ENCODE results near the gene AZGP1. TPM values are rescaled to one million over a fixed set of nuclear protein-coding genes. Genes with fewer than 3 reads are reported as not detected.
A peak's percentile ranks its signal among the peaks of the same experiment; 100 is the strongest.

AZGP1 gene
- total RNA-seq, 1 experiment from 2014 or later, result 0.18 TPM

GRCh38 chr7:99997545-99998137 lies 21.8 kb upstream of the AZGP1 start:
- no peaks in the 10 kb centered on the region for H3K36me3 ChIP-seq (ENCODE audit: low read depth, low read length)
- H3K79me2 ChIP-seq (ENCODE audit: low read length), result no peaks in the 10 kb centered on the region
- no peak overlapping the region for H3K27ac ChIP-seq (ENCODE audit: low read length)
- 0 out of 2 replicates have a peak, but pooled peaks cover 5% of the 10 kb centered on the region for H3K4me1 ChIP-seq (ENCODE audit: insufficient read depth, low read length)
- H2AFZ ChIP-seq (ENCODE audit: low read length), result no peak overlapping the region
- no peak overlapping the region for H3K4me2 ChIP-seq (ENCODE audit: low read length)
- ATAC-seq (no peak), DNase-seq (no peak)
- no TSS peak for BruUV-seq (replicated peaks)
- no peaks in the 10 kb centered on the region for H3K9me2 ChIP-seq (replicated peaks; ENCODE audit: low read length)
- intact Hi-C loops (cut with micrococcal nuclease), result no loop called here
- no peaks in the 10 kb centered on the region for H3F3A ChIP-seq (ENCODE audit: low read length, unreplicated experiment)
- ChIA-PET POLR2A (ENCODE audit: unreplicated experiment) (no interaction called here), CTCF (no interaction called here)
- H3K9me3 ChIP-seq (ENCODE audit: low read length), result no peaks in the 10 kb centered on the region
- no peaks in the 10 kb centered on the region for H3K27me3 ChIP-seq (ENCODE audit: low read length)
- H3K4me3 ChIP-seq (ENCODE audit: low read length), result no peak overlapping the region
- no peaks in the 10 kb centered on the region for H4K20me1 ChIP-seq (ENCODE audit: low read length)
- TF ChIP-seq EZH2phosphoT487 (IDR thresholded peaks at IDR 0.05; ENCODE audit: borderline replicate concordance, low read length) (no peak), CTCF (conservative IDR thresholded peaks at IDR 0.05; ENCODE audit: low read depth, low read length) (no peak), EZH2 (IDR thresholded peaks at IDR 0.05; ENCODE audit: low read length, unreplicated experiment) (no peak)
- H3K9ac ChIP-seq (ENCODE audit: low read length), result no peak overlapping the region

- Histone ChIP-seq H3K79me2 (ENCODE audit: low read length) (no peaks in the 10 kb centered on the region), H3K9ac (ENCODE audit: low read length) (no peak overlapping the region), H3K9me3 (ENCODE audit: low read length) (no peaks in the 10 kb centered on the region), H3K4me2 (ENCODE audit: low read length) (no peak overlapping the region), H3K27ac (ENCODE audit: low read length) (no peak overlapping the region), H3K4me1 (ENCODE audit: insufficient read depth, low read length) (0 out of 2 replicates have a peak, but pooled peaks cover 5% of the 10 kb centered on the region), H3K27me3 (ENCODE audit: low read length) (no peaks in the 10 kb centered on the region), H3K9me2 (replicated peaks; ENCODE audit: low read length) (no peaks in the 10 kb centered on the region), H2AFZ (ENCODE audit: low read length) (no peak overlapping the region), H3F3A (ENCODE audit: low read length, unreplicated experiment) (no peaks in the 10 kb centered on the region), H3K4me3 (ENCODE audit: low read length) (no peak overlapping the region), H4K20me1 (ENCODE audit: low read length) (no peaks in the 10 kb centered on the region), H3K36me3 (ENCODE audit: low read depth, low read length) (no peaks in the 10 kb centered on the region)
- ATAC-seq (no peak), DNase-seq (no peak)
- ChIA-PET POLR2A (ENCODE audit: unreplicated experiment) (no interaction called here), CTCF (no interaction called here)
- no TSS peak for BruUV-seq (replicated peaks)
- TF ChIP-seq EZH2phosphoT487 (IDR thresholded peaks at IDR 0.05; ENCODE audit: borderline replicate concordance, low read length) (no peak), CTCF (conservative IDR thresholded peaks at IDR 0.05; ENCODE audit: low read depth, low read length) (no peak), EZH2 (IDR thresholded peaks at IDR 0.05; ENCODE audit: low read length, unreplicated experiment) (no peak)
- intact Hi-C loops (cut with micrococcal nuclease), result no loop called here
These were observed 21.1 kb upstream of the AZGP1 start for GRCh38 chr7:99996755-99997544.

- no peaks in the 10 kb centered on the region for H3K36me3 ChIP-seq (ENCODE audit: low read depth, low read length)
- no peak overlapping the region for H3K27ac ChIP-seq (ENCODE audit: low read length)
- no peaks in the 10 kb centered on the region for H3K27me3 ChIP-seq (ENCODE audit: low read length)
- H3K4me2 ChIP-seq (ENCODE audit: low read length), result peak overlapping the region; percentile 76
- H3K79me2 ChIP-seq (ENCODE audit: low read length), result no peaks in the 10 kb centered on the region
- H3K4me1 ChIP-seq (ENCODE audit: insufficient read depth, low read length), result 0 out of 2 replicates have a peak, but pooled peaks cover 5% of the 10 kb centered on the region
- POLR2A ChIA-PET (ENCODE audit: unreplicated experiment), result no interaction called here
- no peak for TF ChIP-seq EZH2phosphoT487 (IDR thresholded peaks at IDR 0.05; ENCODE audit: borderline replicate concordance, low read length)
- no peak for TF ChIP-seq CTCF (conservative IDR thresholded peaks at IDR 0.05; ENCODE audit: low read depth, low read length)
- no peak for TF ChIP-seq EZH2 (IDR thresholded peaks at IDR 0.05; ENCODE audit: low read length, unreplicated experiment)
- ATAC-seq (no peak), DNase-seq (no peak)
- no peak overlapping the region for H3K9ac ChIP-seq (ENCODE audit: low read length)
- no peaks in the 10 kb centered on the region for H3F3A ChIP-seq (ENCODE audit: low read length, unreplicated experiment)
- no peaks in the 10 kb centered on the region for H4K20me1 ChIP-seq (ENCODE audit: low read length)
- H3K9me3 ChIP-seq (ENCODE audit: low read length), result no peaks in the 10 kb centered on the region
- peak overlapping the region; percentile 79 for H2AFZ ChIP-seq (ENCODE audit: low read length)
- peak overlapping the region; percentile 54; the same call in 1 of the 2 replicates for H3K4me3 ChIP-seq (ENCODE audit: low read length)
- intact Hi-C loops (cut with micrococcal nuclease), result loop anchor here (1.0 to 2.0 kb wide), 4 partner anchors 50 to 86 kb away; partner anchors contain the start of genes ZNF3 and ZSCAN21
- no peaks in the 10 kb centered on the region for H3K9me2 ChIP-seq (replicated peaks; ENCODE audit: low read length)
- CTCF ChIA-PET, result interaction anchor here (1.2 to 1.3 kb wide), 3 partner anchors 55 to 61 kb away, joined by 3 to 11 read pairs (median 8); no protein-coding TSS in a partner anchor
- BruUV-seq (replicated peaks), result no TSS peak
These were observed 19.0 kb upstream of the AZGP1 start for GRCh38 chr7:99994819-99995218.
